Measurements from ENCODE around the gene TM7SF2. TPM values are rescaled to one million over a fixed set of nuclear protein-coding genes. Genes with fewer than 3 reads are reported as not detected.

Gene TM7SF2
- total RNA-seq, 6 donors from 2014 or later = 36.8 to 82.7 (median 45.5) TPM

DNA sequence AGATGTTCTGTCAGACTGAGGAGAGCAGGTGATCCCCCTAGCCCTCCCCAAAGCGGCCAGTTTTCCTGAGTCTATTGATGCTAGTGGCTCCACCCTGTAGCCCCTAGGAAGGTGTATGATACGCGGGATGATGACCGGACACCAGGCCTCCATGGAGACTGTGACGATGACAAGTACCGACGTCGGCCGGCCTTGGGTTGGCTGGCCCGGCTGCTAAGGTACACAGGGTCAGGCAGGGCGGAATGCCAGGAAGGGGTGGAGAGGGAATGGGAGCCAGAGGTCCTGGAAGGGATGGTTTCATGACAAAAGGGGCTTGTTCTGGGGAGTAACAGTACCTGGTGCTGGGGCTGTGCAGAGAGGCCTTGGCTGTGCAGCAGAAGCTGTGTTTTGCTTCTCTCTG, 24.5 kb upstream of the TM7SF2 start:
- peak in 1 of 2 donors; percentile 59 for DNase-seq

DNA sequence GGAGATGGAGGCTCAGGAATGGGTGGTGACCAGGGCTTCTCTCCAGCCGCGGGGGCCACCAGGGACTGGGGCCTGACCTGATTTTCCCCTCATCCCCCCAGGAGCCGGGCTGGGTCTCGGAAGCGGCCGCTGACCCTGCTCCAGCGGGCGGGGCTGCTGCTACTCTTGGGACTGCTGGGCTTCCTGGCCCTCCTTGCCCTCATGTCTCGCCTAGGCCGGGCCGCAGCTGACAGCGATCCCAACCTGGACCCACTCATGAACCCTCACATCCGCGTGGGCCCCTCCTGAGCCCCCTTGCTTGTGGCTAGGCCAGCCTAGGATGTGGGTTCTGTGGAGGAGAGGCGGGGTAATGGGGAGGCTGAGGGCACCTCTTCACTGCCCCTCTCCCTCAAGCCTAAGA, 23.8 kb upstream of the TM7SF2 start:
- peak in 1 of 2 donors; percentile 77 for DNase-seq
- ATAC-seq (ENCODE audit: low FRiP score in 2 of 2) = no peak
- H3K4me3 ChIP-seq = no peak overlapping the region
- WGBS, 2 donors = 90 to 95% methylated on average over 2 to 15 of the region's 15 CpGs
- no peak overlapping the region for H3K27ac ChIP-seq
- peaks cover 15 to 24% (median 19%) of the 10 kb centered on the region in 4 donors for H3K4me1 ChIP-seq
- peaks cover 8 to 46% (median 33%) of the 10 kb centered on the region in 4 donors for H3K36me3 ChIP-seq
- H3K27me3 ChIP-seq = no peaks in the 10 kb centered on the region
- TF ChIP-seq, protein P1, sequence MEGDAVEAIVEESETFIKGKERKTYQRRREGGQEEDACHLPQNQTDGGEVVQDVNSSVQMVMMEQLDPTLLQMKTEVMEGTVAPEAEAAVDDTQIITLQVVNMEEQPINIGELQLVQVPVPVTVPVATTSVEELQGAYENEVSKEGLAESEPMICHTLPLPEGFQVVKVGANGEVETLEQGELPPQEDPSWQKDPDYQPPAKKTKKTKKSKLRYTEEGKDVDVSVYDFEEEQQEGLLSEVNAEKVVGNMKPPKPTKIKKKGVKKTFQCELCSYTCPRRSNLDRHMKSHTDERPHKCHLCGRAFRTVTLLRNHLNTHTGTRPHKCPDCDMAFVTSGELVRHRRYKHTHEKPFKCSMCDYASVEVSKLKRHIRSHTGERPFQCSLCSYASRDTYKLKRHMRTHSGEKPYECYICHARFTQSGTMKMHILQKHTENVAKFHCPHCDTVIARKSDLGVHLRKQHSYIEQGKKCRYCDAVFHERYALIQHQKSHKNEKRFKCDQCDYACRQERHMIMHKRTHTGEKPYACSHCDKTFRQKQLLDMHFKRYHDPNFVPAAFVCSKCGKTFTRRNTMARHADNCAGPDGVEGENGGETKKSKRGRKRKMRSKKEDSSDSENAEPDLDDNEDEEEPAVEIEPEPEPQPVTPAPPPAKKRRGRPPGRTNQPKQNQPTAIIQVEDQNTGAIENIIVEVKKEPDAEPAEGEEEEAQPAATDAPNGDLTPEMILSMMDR (IDR thresholded peaks at IDR 0.05) = no peak
- TF ChIP-seq POLR2A (IDR thresholded peaks at IDR 0.05) (no peak), EP300 (IDR thresholded peaks at IDR 0.05) (no peak), POLR2AphosphoS5 (IDR thresholded peaks at IDR 0.05) (no peak)
- H3K9me3 ChIP-seq = no peaks in the 10 kb centered on the region

More for the DNA sequence above, 24.5 kb upstream of the TM7SF2 start:
- H3K27ac ChIP-seq = no peak overlapping the region
- H3K9me3 ChIP-seq = no peaks in the 10 kb centered on the region
- peaks cover 8 to 46% (median 33%) of the 10 kb centered on the region in 4 donors for H3K36me3 ChIP-seq
- no peaks in the 10 kb centered on the region for H3K27me3 ChIP-seq
- ATAC-seq (ENCODE audit: low FRiP score in 2 of 2) = no peak
- WGBS, 2 donors = 82 to 91% methylated on average over 6 to 11 of the region's 11 CpGs
- TF ChIP-seq, protein P1 (IDR thresholded peaks at IDR 0.05) = no peak
- TF ChIP-seq POLR2A (IDR thresholded peaks at IDR 0.05) (no peak), POLR2AphosphoS5 (IDR thresholded peaks at IDR 0.05) (no peak), EP300 (IDR thresholded peaks at IDR 0.05) (no peak)
- H3K4me3 ChIP-seq = no peak overlapping the region
- H3K4me1 ChIP-seq = peaks cover 15 to 24% (median 19%) of the 10 kb centered on the region in 4 donors

DNA sequence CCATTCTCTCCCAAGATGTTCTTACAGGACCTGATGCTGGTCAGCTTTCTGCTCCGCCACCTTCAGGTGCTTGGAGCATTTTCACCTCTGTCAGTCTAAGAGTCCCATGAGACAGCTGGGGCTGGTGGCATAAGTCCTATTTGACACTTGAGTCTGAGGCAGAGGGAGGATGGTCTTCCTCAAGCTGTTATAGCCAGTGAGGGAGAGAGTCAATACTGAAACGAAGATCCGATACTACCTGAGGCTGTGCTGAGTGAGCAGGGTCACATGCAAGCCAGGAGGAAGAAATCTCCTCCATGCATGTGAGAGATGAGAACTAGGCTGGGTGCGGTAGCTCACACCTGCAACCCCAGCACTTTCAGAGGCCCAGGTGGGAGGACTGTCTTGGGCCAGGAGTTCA, 22.1 kb upstream of the TM7SF2 start:
- Histone ChIP-seq H3K27ac (no peak overlapping the region), H3K36me3 (peaks cover 8 to 46% (median 33%) of the 10 kb centered on the region in 4 donors), H3K4me1 (peaks cover 8 to 11% (median 11%) of the 10 kb centered on the region in 4 donors), H3K27me3 (no peaks in the 10 kb centered on the region), H3K4me3 (no peak overlapping the region), H3K9me3 (no peaks in the 10 kb centered on the region)
- WGBS, 2 donors = 88 to 94% methylated on average over 4 of the region's 4 CpGs
- TF ChIP-seq POLR2A (IDR thresholded peaks at IDR 0.05) = no peak
- no peak for TF ChIP-seq POLR2AphosphoS5 (IDR thresholded peaks at IDR 0.05)
- TF ChIP-seq, protein P1 (IDR thresholded peaks at IDR 0.05) = no peak
- no peak for TF ChIP-seq EP300 (IDR thresholded peaks at IDR 0.05)
- DNase-seq = no peak
- no peak for ATAC-seq (ENCODE audit: low FRiP score in 2 of 2)

DNA sequence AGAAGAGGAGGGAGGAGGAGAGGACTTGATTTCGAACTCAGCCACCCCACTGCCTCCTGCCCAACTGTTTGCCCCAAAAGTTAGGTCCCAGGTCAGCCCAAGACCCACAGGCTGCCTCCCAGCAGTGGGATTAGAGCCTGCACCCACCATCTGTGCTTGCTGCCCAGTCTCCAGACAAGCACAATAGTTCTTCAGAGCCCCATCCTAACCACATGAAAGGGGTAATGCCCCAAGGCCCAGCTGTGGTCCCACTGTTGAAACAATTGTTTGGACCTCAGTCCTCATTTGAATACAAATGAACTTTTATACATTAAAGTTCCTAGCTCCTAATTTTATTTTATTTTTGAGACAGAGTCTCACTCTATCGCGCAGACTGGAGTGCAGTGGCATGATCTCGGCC, 21.0 kb upstream of the TM7SF2 start:
- no peak overlapping the region for H3K4me3 ChIP-seq
- no peak overlapping the region for H3K27ac ChIP-seq
- 90 to 99% methylated on average over 4 of the region's 4 CpGs for WGBS, 2 donors
- H3K36me3 ChIP-seq = peaks cover 8 to 40% (median 33%) of the 10 kb centered on the region in 4 donors
- H3K9me3 ChIP-seq = no peaks in the 10 kb centered on the region
- H3K27me3 ChIP-seq = no peaks in the 10 kb centered on the region
- TF ChIP-seq EP300 (IDR thresholded peaks at IDR 0.05) = no peak
- TF ChIP-seq POLR2A (IDR thresholded peaks at IDR 0.05) = no peak
- TF ChIP-seq, protein P1 (IDR thresholded peaks at IDR 0.05) = no peak
- TF ChIP-seq POLR2AphosphoS5 (IDR thresholded peaks at IDR 0.05) = no peak
- peaks cover 2 to 5% (median 2%) of the 10 kb centered on the region in 4 donors for H3K4me1 ChIP-seq
- ATAC-seq (ENCODE audit: low FRiP score in 2 of 2) (no peak), DNase-seq (no peak)

DNA sequence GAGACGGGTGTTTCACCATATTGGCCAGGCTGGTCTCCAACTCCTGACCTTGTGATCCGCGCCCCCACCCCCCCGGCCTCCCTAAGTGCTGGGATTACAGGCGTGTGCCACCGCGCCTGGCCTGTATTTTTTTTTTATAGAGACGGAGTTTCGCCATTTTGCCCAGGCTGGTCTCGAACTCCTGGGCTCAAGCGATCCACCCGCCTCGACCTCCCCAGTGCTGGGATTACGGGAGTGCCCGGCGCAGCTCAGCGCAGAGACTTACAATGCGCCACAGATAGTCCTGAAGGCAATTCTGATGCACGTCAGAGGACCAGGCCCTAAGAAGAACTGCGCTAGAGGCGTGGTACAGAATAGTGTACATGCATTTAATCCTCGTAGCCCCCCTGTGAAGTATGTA, 16.2 kb upstream of the TM7SF2 start:
- Histone ChIP-seq H3K4me1 (peaks cover 14 to 22% (median 16%) of the 10 kb centered on the region in 4 donors), H3K9me3 (peaks cover 0 to 4% (median 0%) of the 10 kb centered on the region in 4 donors), H3K27ac (peak overlapping the region in 3 of 4 donors; percentile 88 to 93 (median 89)), H3K27me3 (no peaks in the 10 kb centered on the region), H3K36me3 (peaks cover 0 to 14% (median 3%) of the 10 kb centered on the region in 4 donors), H3K4me3 (peak overlapping the region in 3 of 4 donors; percentile 78 to 86 (median 79))
- TF ChIP-seq POLR2AphosphoS5 (IDR thresholded peaks at IDR 0.05) (no peak), POLR2A (IDR thresholded peaks at IDR 0.05) (no peak), EP300 (IDR thresholded peaks at IDR 0.05) (no peak)
- TF ChIP-seq, protein P1 (IDR thresholded peaks at IDR 0.05) = no peak
- DNase-seq (peak in 1 of 2 donors; percentile 58), ATAC-seq (ENCODE audit: low FRiP score in 2 of 2) (no peak)
- 78 to 80% methylated on average over 22 of the region's 22 CpGs for whole genome bisulfite sequencing, 2 donors

All from upper lobe of left lung (tissue), 6 donors.